ENCODE data around the gene ANKH. TPM values are rescaled to one million over a fixed set of nuclear protein-coding genes. Genes with fewer than 3 reads are reported as not detected.

Gene ANKH
- total and polyA plus RNA-seq, 10 of the 15 experiments (the other 5 are each of a cell fraction or from before 2014, with no cell fraction given) = 2.1 to 43.9 (median 14.4) TPM

GRCh38 chr5:14756478-14756877 lies 115.1 kb downstream of the ANKH start (continued):
- TF ChIP-seq STAT1 (conservative IDR thresholded peaks at IDR 0.05) = no peak
- TF ChIP-seq NFIC (IDR thresholded peaks at IDR 0.05; ENCODE audit: low read depth, low read length) = no peak
- TF ChIP-seq PAX5 (IDR thresholded peaks at IDR 0.05; ENCODE audit: borderline replicate concordance, low read depth, low read length) = no peak

- no peak for FAIRE-seq
- CTCF ChIA-PET = no interaction called here
- WGBS (ENCODE audit: insufficient coverage, insufficient replicate concordance, low lambda C conversion rate, missing lambda C conversion rate) = 75% methylated on average over 3 of the region's 3 CpGs
- no peak for TF ChIP-seq POU2F2 (IDR thresholded peaks at IDR 0.05; ENCODE audit: borderline replicate concordance, low read depth, low read length)
- TF ChIP-seq MTA3 (IDR thresholded peaks at IDR 0.05; ENCODE audit: borderline replicate concordance, low read length) = no peak
- TF ChIP-seq PBX3 (IDR thresholded peaks at IDR 0.05; ENCODE audit: insufficient replicate concordance, low read depth, low read length) = no peak
- TF ChIP-seq JUNB (IDR thresholded peaks at IDR 0.05) = no peak
- no peak for TF ChIP-seq NFXL1 (IDR thresholded peaks at IDR 0.05; ENCODE audit: borderline replicate concordance)
- no peak for TF ChIP-seq USF2 (IDR thresholded peaks at IDR 0.05; ENCODE audit: borderline replicate concordance, low read depth, low read length)
- no peak for TF ChIP-seq SKIL (IDR thresholded peaks at IDR 0.05; ENCODE audit: low read depth, poor library complexity, severe bottlenecking)
- no peak for TF ChIP-seq RFX5 (IDR thresholded peaks at IDR 0.05; ENCODE audit: low read depth, low read length)
- TF ChIP-seq HDGF (IDR thresholded peaks at IDR 0.05) = no peak
- no peak for TF ChIP-seq ZBTB4 (CRISPR knock-in tag; IDR thresholded peaks at IDR 0.05)
Measured at GRCh38 chr5:14753947-14754346, 117.6 kb downstream of the ANKH start.

More at GRCh38 chr5:14753947-14754346, 117.6 kb downstream of the ANKH start:
- no peak overlapping the region for H2AFZ ChIP-seq (ENCODE audit: control insufficient read depth, low read depth, low read length)
- BruUV-seq (replicated peaks) = no TSS peak
- H3K27ac ChIP-seq (ENCODE audit: control insufficient read depth, insufficient read depth) = no peak overlapping the region
- H3K4me1 ChIP-seq (ENCODE audit: control insufficient read depth, insufficient read depth, low read length) = no peaks in the 10 kb centered on the region
- no peak overlapping the region for H3K9ac ChIP-seq (ENCODE audit: control insufficient read depth, insufficient read depth, low read length)
- H3K79me2 ChIP-seq (ENCODE audit: control insufficient read depth, insufficient read depth, low read length) = no peaks in the 10 kb centered on the region
- ChIA-PET SMC1A (ENCODE audit: uncharacterized antibody, unreplicated experiment) (no interaction called here), RAD21 (ENCODE audit: unreplicated experiment) (no interaction called here), POLR2A (no interaction called here)
- no peaks in the 10 kb centered on the region for H3K27me3 ChIP-seq (replicated peaks in 1 of 2; ENCODE audit: control insufficient read depth in 2 of 2, insufficient read depth in 2 of 2, low read length in 1 of 2)
- ATAC-seq (no peak), DNase-seq (ENCODE audit: low read depth, low spot score) (no peak)
- H4K20me1 ChIP-seq (ENCODE audit: control insufficient read depth, insufficient read depth) = no peaks in the 10 kb centered on the region
- H3K4me2 ChIP-seq (ENCODE audit: control insufficient read depth, insufficient read depth) = no peak overlapping the region
- in situ Hi-C loops (cut with MboI) = no loop called here
- intact Hi-C loops (cut with micrococcal nuclease; ENCODE audit: unreplicated experiment) = no loop called here
- H3K36me3 ChIP-seq (ENCODE audit: control insufficient read depth in 2 of 2, insufficient read depth in 2 of 2, low read length in 1 of 2) = no peaks in the 10 kb centered on the region; a peak in 1 of 4 replicates
- H3K9me3 ChIP-seq (replicated peaks; ENCODE audit: control insufficient read depth, insufficient read depth, low read length) = no peaks in the 10 kb centered on the region
- no peak overlapping the region for H3K4me3 ChIP-seq

All from GM12878 (cell line).